ENCODE results near the gene MRPL24.
A peak's percentile ranks its signal among the peaks of the same experiment; 100 is the strongest.

MRPL24 gene

GRCh38 chr1:156747742-156748669 is 7.1 kb upstream of the MRPL24 start:
- Histone ChIP-seq H3K4me1 (peaks cover 0 to 65% (median 54%) of the 10 kb centered on the region in 4 donors), H3K36me3 (peaks cover 13 to 22% (median 21%) of the 10 kb centered on the region in 3 donors), H3K27me3 (no peaks in the 10 kb centered on the region), H3K4me3 (peak overlapping the region; percentile 82 to 91), H3K27ac (peak overlapping the region; percentile 98 to 99), H3K9me3 (no peaks in the 10 kb centered on the region)
- intact Hi-C loops (cut with DNase I; ENCODE audit: low total_unique reads), result no loop called here
- no peak for TF ChIP-seq CTCF (IDR thresholded peaks at IDR 0.05)
- no peak for DNase-seq

- Histone ChIP-seq H3K9me3 (no peaks in the 10 kb centered on the region), H3K36me3 (peaks cover 16 to 32% (median 32%) of the 10 kb centered on the region in 3 donors), H3K4me1 (peaks cover 0 to 58% (median 47%) of the 10 kb centered on the region in 4 donors), H3K27ac (peak overlapping the region; percentile 98 to 99), H3K27me3 (no peaks in the 10 kb centered on the region), H3K4me3 (peak overlapping the region; percentile 82 to 91)
- intact Hi-C loops (cut with DNase I; ENCODE audit: low total_unique reads), result no loop called here
- DNase-seq, result peak; percentile 97 to 98
- TF ChIP-seq CTCF (IDR thresholded peaks at IDR 0.05), result no peak
Observed at GRCh38 chr1:156746728-156747631, 6.1 kb upstream of the MRPL24 start.

- intact Hi-C loops (cut with DNase I; ENCODE audit: low total_unique reads), result no loop called here
- H3K4me1 ChIP-seq, result peaks cover 0 to 64% (median 50%) of the 10 kb centered on the region in 4 donors
- no peaks in the 10 kb centered on the region for H3K9me3 ChIP-seq
- no peak for DNase-seq
- peaks cover 16 to 34% (median 32%) of the 10 kb centered on the region in 3 donors for H3K36me3 ChIP-seq
- peak overlapping the region; percentile 98 to 99 for H3K27ac ChIP-seq
- no peak for TF ChIP-seq CTCF (IDR thresholded peaks at IDR 0.05)
- H3K4me3 ChIP-seq, result peak overlapping the region; percentile 82 to 91
- H3K27me3 ChIP-seq, result no peaks in the 10 kb centered on the region
Observed at GRCh38 chr1:156746406-156746727, 5.5 kb upstream of the MRPL24 start.

DNA sequence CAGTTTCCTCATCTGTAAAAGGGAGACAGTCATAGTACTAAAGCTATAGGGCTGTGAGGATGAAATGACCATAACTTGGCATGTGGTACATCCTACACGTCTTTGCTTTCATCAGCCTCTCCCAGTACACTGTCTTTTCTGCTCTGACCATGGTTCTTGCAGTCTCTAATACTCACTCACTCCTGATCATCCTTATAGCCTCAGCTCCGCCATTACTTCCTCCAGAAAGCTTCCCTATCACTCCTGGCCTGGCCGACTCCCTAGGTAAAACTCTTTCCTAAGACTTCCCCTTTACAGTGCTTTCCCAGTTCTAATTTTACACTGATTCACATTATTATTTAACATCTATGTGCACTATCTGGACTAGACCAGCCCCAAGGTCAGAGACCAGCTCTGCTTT is 5.0 kb upstream of the MRPL24 start:
- Histone ChIP-seq H3K9me3 (no peaks in the 10 kb centered on the region), H3K36me3 (peaks cover 16 to 34% (median 32%) of the 10 kb centered on the region in 3 donors), H3K4me1 (peaks cover 0 to 66% (median 52%) of the 10 kb centered on the region in 4 donors), H3K4me3 (peak overlapping the region; percentile 82 to 91), H3K27me3 (no peaks in the 10 kb centered on the region), H3K27ac (peak overlapping the region; percentile 98 to 99)
- TF ChIP-seq CTCF (IDR thresholded peaks at IDR 0.05), result no peak
- intact Hi-C loops (cut with DNase I; ENCODE audit: low total_unique reads), result no loop called here
- no peak for DNase-seq

- Histone ChIP-seq H3K27ac (peak overlapping the region; percentile 98 to 99), H3K9me3 (no peaks in the 10 kb centered on the region), H3K27me3 (no peaks in the 10 kb centered on the region), H3K4me3 (no peak overlapping the region), H3K36me3 (peaks cover 16 to 34% (median 32%) of the 10 kb centered on the region in 3 donors), H3K4me1 (peaks cover 0 to 69% (median 55%) of the 10 kb centered on the region in 4 donors)
- no peak for DNase-seq
- TF ChIP-seq CTCF (IDR thresholded peaks at IDR 0.05), result no peak
- intact Hi-C loops (cut with DNase I; ENCODE audit: low total_unique reads), result no loop called here
Observed at GRCh38 chr1:156744786-156745419, 4.0 kb upstream of the MRPL24 start.
